ENCODE data around the gene IFNAR2.
"Not testable (repeated sequence)": the region's sequence is repeated elsewhere in the genome, so short reads cannot be mapped to it uniquely, and the experiment has no call there.

IFNAR2 gene

GRCh38 chr21:33219300-33219699, 10.4 kb upstream of the IFNAR2 start:
- Histone ChIP-seq H3K4me3 (ENCODE audit: low read depth, low read length) (no peak overlapping the region), H3K79me2 (no peaks in the 10 kb centered on the region), H3K9me3 (ENCODE audit: control insufficient read depth, low read length) (no peaks in the 10 kb centered on the region), H2AFZ (no peak overlapping the region), H3K4me2 (ENCODE audit: low read length) (no peak overlapping the region), H3K27me3 (ENCODE audit: control insufficient read depth, insufficient read depth, low read length) (no peaks in the 10 kb centered on the region), H3K36me3 (ENCODE audit: control insufficient read depth, insufficient read depth, low read length) (no peaks in the 10 kb centered on the region), H3K9ac (no peak overlapping the region), H3K4me1 (no peaks in the 10 kb centered on the region), H3K27ac (no peak overlapping the region)
- TF ChIP-seq CTCF (IDR thresholded peaks at IDR 0.05), result no peak

- Histone ChIP-seq H3K4me3 (ENCODE audit: low read depth, low read length) (no peak overlapping the region), H3K27ac (no peak overlapping the region), H3K27me3 (ENCODE audit: control insufficient read depth, insufficient read depth, low read length) (no peaks in the 10 kb centered on the region), H3K4me2 (ENCODE audit: low read length) (no peak overlapping the region), H3K9ac (no peak overlapping the region), H3K79me2 (no peaks in the 10 kb centered on the region), H3K4me1 (no peaks in the 10 kb centered on the region), H3K36me3 (ENCODE audit: control insufficient read depth, insufficient read depth, low read length) (no peaks in the 10 kb centered on the region), H3K9me3 (ENCODE audit: control insufficient read depth, low read length) (no peaks in the 10 kb centered on the region), H2AFZ (no peak overlapping the region)
- TF ChIP-seq CTCF (IDR thresholded peaks at IDR 0.05), result no peak
Observed at GRCh38 chr21:33219954-33220353, 9.8 kb upstream of the IFNAR2 start.

- not testable (repeated sequence) for H3K27ac ChIP-seq; H3K4me2 ChIP-seq (ENCODE audit: low read length)
Observed at GRCh38 chr21:33225376-33225775, 4.4 kb upstream of the IFNAR2 start.

GRCh38 chr21:33228455-33228854, 1.3 kb upstream of the IFNAR2 start:
- H3K27ac ChIP-seq, result no peak overlapping the region
- H2AFZ ChIP-seq, result no peak overlapping the region
- TF ChIP-seq CTCF (IDR thresholded peaks at IDR 0.05), result no peak

More at GRCh38 chr21:33225376-33225775, 4.4 kb upstream of the IFNAR2 start:
- H3K4me1 ChIP-seq; H3K4me3 ChIP-seq (ENCODE audit: low read depth, low read length); H3K27me3 ChIP-seq (ENCODE audit: control insufficient read depth, insufficient read depth, low read length); H3K79me2 ChIP-seq; H2AFZ ChIP-seq; H3K9me3 ChIP-seq (ENCODE audit: control insufficient read depth, low read length); H3K36me3 ChIP-seq (ENCODE audit: control insufficient read depth, insufficient read depth, low read length); H3K9ac ChIP-seq: not testable (repeated sequence)

GRCh38 chr21:33229099-33229783, 497 bp upstream of the IFNAR2 start:
- H3K4me3 ChIP-seq (ENCODE audit: low read depth, low read length), result peak overlapping the region; percentile 33
- H3K9me3 ChIP-seq (ENCODE audit: control insufficient read depth, low read length), result no peaks in the 10 kb centered on the region
- no peaks in the 10 kb centered on the region for H3K79me2 ChIP-seq
- peak overlapping the region; percentile 80 for H3K4me2 ChIP-seq (ENCODE audit: low read length)
- H3K36me3 ChIP-seq (ENCODE audit: control insufficient read depth, insufficient read depth, low read length), result no peaks in the 10 kb centered on the region
- H3K27ac ChIP-seq, result no peak overlapping the region
- peak overlapping the region; percentile 80 for H2AFZ ChIP-seq
- H3K4me1 ChIP-seq, result no peaks in the 10 kb centered on the region
- no peaks in the 10 kb centered on the region for H3K27me3 ChIP-seq (ENCODE audit: control insufficient read depth, insufficient read depth, low read length)
- H3K9ac ChIP-seq, result no peak overlapping the region
- no peak for TF ChIP-seq CTCF (IDR thresholded peaks at IDR 0.05)

More at GRCh38 chr21:33228455-33228854, 1.3 kb upstream of the IFNAR2 start:
- no peaks in the 10 kb centered on the region for H3K79me2 ChIP-seq
- no peaks in the 10 kb centered on the region for H3K9me3 ChIP-seq (ENCODE audit: control insufficient read depth, low read length)
- H3K27me3 ChIP-seq (ENCODE audit: control insufficient read depth, insufficient read depth, low read length), result no peaks in the 10 kb centered on the region
- H3K36me3 ChIP-seq (ENCODE audit: control insufficient read depth, insufficient read depth, low read length), result no peaks in the 10 kb centered on the region
- no peak overlapping the region for H3K4me3 ChIP-seq (ENCODE audit: low read depth, low read length)
- H3K9ac ChIP-seq, result no peak overlapping the region
- no peak overlapping the region for H3K4me2 ChIP-seq (ENCODE audit: low read length)
- H3K4me1 ChIP-seq, result no peaks in the 10 kb centered on the region
